Measurements from ENCODE around the gene GRM7.

The GRM7 gene

DNA sequence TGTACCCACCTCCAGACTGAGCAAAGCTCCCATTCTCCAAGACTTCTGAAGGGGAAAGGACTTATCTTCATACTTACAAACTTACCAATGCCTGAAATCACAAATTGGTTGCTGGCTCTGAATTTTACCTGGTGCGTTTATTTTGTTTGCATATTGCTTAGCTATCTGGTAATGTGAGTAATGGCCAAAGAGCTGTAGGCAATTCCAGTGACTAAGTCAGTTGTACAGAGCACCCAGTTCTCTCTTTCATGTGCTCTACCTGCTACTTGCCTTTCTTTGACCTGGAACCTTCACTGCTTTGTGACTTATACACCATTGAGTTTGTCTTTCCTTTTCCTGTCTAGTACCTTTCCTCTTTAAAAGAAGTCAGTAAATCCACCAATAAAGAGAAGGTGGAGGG, 884.8 kb downstream of the GRM7 start:
- DNase-seq: no peak

DNA sequence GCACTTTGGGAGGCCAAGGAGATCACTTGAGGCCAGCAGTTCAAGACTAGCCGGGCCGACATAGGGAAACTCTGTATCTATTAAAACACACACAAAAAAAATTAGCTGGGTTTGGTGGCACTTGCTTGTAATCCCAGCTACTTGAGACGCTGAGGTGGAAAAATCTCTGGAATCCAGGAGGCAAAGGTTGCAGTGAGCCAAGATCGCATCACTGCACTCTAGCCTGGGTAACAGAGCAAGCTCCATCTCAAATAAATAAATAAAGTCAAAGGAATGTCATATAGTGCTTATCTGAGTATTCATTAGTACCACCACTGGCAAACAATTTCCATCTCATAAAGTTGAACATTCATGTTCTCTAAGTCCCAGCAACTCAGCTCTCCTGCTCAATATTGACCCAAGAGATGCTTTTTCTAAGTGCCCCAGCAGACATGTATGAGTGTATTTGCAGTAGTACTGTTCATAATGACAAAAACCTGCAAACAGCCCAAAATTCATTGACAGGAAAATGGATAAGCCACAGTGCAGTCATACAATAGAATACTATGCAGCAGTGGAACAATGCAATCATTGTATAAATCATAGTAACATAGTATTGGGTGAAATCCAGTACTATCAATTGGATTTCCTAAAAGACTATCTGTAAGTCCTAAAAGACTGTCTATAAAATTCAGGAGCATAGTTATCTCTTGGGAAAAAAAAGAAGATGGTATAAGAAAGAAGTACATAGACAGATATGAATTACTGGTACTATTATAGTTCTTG, 889.2 kb downstream of the GRM7 start:
- DNase-seq: no peak

DNA sequence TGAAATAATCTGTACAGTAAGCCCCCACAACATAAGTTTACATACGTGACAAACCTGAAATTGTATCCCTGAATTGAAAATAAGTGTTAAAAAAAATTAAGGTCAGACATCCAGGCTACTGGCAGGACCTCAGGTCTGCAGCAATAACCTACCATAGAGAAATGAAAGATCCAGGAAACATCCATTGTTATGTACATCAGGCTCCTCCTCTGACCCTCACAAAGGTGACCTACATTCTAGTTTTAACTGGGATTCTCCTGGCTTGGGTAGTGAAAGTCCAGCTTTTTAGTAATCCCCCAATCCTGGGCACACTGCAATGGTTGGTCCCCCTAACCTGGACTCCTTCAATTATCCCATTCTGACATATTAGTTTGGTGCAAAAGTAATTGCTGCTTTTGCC, 891.1 kb downstream of the GRM7 start:
- DNase-seq: no peak

DNA sequence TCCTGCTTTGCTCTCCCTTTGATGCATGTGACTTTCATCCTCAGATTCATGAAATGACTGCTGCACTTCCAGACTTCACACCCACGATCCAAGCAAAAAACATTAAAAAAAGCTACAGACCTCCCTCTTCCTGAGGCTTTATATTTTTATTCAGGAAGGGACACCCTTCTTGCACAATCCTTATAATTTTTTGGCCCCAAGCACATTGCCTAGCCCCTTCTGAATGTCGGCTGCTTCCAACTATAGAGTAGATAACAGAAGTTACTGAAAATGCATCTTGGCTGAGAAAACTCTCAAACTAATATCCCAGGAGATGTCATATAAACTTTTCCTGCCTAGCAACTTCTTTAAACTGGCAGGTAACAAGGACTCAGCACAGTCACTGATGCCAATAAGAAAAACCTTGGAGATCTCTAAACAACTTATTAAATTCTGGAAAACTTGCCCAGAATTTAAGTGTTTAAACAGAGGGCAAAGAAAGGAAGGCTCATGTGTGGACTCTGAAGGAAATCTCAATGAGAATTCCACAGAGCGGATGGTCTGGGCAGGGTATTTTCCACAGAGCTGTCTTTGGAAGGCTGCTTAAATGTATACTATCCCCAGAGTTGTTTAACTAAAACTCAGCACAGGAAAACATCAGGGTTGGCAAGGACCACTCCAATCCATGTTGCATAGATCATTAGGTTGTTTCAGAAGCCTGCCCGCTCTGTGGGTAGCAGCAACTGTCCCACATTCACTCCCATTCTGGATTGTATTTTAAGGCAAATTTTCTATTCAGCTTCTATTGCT, 893.9 kb downstream of the GRM7 start:
- DNase-seq: no peak

DNA sequence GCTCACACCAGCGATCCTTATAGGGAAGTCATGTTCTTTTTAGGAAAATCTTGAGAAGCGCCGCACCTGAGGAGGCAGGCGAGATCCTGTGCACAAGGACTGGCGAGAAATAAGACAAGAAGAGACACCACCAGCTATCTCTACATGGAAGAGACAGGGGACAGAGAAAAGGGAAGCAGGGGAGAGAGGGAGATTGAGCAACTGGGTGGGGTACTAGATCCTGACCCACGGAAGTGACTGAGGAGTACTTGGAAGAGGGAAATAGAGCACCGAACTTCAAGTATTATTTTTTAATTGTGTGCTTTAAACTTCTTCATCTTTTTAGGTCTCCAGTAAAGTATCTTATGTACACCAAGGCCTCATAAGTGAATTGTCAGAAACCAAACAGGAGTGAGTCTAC, 898.7 kb downstream of the GRM7 start:
- DNase-seq: no peak

DNA sequence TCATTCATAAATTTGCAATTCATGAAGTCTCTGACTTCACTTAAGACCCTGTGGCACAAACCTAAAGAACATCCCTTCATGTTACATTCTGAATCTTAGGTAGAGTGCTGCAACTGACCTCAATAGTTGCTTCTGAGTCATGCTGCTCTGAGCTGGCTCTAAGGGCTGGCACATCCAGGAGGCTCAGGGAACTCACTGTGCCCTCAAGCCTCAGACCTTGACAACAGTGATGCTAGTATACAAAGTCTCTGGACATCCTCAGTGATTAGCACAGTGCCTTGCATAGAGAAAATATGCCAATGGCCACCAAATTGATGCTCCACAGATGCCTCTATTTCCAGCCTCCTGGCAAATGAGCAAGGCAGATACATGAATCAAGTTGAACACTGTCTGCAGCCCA, 899.8 kb downstream of the GRM7 start:
- no peak for DNase-seq

DNA sequence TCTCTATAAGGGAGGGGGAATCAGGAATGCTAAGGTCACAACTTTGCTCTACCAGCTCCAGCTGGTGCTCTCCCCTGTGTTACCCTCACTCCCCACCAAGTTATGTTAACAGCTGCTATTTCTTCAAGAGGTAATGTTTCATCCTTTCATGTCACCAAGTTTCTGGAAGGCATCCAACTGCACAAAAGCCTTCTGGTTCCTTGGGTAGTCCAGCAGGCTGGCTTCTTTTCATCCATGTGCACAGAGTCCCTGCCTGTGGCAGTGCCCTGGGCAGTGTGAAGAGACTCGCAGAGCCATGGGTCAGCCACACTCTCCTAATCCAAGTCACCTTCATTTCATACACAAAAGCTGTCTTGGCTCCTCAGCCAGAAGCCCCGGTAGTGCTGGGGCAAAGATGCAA, 903.2 kb downstream of the GRM7 start:
- no peak for DNase-seq

DNA sequence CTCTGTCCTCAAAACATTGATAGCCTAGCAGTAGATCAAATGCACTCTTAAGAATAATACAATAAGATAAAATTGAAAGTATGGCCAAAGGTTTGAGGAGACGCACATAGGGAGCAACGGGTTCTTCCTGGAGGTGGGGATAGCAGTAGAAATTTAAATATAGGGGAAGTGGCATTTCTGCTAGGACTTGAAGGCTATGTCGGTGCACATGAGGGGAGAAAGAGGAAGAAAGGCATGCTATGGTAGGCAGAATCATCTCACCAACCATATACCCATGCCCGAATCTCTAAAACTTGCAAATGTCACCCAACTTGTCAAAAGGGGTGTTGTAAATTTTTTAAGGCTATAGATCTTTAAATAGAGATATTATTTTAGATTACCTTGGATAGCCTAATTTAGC, 905.6 kb downstream of the GRM7 start:
- peak in 1 of 2 experiments; percentile 12 for DNase-seq

DNA sequence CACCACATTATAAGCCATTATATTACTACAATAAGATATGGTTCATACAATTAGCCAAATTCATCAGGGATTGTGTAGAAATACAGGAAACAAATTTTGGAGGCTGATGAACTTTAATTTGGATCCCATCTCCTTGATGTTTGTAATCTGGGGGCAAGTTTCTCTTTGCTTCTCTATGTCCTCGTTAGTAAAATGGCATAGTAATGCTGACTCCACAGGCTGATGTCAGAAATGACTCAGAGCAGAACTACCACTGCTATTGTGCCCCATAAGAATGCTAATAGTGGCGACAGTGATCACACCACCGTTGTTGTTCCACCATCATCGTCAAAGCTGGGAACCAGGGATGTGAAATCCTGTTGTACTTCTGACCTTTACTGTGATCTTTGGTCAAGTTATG, 918.4 kb downstream of the GRM7 start:
- DNase-seq: no peak

DNA sequence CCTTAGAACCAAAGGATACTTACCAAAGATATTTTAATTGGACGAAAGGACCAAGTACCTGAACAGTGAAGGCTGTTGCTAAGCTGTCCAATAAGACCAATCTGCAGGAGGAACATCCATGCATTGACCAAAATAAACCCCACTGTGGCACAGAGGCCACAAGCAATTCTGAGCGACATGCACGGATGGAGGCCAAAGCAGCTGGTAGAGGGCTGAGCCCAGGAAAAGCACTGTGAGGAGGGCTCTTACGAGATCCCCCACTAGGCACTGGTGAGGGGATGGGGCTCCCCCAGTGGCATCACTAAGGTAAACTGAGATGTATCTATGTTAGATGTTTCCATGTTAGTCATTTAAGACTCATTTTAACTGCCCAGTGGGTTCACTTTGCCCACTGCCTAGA, 920.5 kb downstream of the GRM7 start:
- no peak for DNase-seq

DNA sequence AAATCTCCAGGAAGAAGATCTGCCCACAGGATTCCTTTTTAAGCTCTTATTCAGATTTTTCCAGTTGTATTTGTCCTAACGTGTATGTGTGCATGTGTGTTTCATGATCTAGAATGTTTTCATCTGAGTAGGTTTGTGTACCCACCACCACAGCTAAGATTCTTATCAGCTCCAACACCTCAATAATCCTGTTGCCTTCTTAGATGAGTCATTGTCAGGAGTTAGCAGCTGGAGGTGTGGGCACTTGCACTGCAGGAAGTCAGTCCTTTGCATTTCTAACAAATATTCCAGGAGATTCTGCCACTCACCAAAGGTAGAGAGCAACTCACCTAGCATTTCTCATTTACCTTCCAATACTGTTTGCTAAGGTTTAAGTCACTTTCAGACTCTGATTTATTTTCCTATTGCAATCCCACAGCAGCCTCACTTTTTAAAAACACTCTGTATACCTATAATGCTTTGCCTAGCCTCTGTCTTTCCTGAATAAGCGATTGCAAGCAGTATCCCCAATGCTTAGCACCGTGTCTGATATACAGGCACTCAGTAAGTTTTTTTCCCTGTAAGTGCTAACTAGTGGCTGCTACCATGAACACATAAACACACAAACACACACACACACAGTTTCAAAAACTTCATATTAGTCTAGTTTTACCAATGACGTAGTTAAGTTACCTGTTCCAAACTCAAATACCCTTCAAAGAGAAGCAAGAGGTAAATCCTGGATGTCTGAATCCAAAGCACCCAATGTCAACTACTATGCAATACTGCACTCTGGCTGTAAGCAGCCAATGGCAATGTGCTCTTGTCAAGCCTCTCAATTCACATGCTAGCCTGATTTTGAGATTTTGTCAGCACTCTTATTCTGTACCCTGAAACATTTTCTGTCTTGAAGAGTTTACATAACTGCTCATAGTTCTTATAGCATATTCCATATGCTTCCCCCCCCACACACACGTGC, 927.2 kb downstream of the GRM7 start:
- no peak for DNase-seq

DNA sequence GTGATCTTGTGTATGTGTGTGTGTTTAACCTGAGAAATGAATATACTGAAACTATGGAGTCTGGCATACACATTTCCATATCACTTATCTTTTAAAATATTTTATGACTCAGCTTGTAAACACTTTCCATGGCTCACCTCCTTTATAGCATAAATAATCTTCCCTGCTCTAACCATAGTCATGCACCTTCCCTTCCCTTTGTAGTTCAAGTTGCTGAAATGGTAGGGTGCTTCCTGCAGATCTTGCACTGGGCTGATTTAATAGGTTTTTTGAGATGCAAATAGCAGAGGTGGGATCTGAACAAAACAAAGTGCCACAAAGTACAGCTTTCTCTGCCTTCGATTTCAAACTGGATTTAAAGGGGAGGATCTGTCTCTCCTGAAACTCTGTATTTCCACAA, 928.0 kb downstream of the GRM7 start:
- DNase-seq: no peak

DNA sequence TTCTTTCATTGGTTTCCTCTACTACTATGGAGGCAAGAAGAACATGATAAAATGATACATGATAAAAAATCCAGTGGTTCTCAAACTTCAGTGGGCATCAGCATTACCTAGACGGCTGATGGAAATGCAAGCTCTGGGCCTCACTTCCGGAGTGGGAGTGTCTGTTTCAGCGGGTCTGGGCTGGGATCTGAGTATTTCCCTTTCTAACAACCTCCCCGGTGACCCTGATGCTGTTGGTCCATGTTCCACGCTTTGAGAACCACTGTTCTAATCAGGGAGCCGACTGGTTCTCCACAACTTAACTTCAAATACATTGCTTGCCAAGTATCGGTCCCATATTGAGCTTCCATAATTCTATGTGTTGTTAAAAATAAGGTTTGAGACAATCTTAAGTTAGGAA, 928.4 kb downstream of the GRM7 start:
- no peak for DNase-seq

DNA sequence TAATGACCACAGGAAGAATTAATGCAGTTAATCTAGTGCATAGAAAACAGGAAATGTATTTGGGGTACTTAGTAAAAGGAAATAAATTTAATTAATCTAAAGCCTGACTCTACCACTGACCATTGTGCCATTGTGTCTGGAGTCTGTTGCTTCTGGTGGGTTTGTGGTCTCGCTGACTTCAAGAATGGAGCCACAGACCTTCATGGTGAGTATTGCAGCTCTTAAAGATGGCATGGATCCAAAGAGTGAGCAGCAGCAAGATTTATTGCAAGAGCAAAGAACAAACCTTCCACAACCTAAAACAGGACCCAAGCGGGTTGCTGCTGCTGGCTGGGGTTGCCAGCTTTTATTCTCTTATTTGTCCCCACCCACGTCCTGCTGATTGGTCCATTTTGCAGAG, 929.2 kb downstream of the GRM7 start:
- DNase-seq: no peak

Measured in Kasumi-1 (cell line).